ENCODE results near the gene ALOXE3.

DNA sequence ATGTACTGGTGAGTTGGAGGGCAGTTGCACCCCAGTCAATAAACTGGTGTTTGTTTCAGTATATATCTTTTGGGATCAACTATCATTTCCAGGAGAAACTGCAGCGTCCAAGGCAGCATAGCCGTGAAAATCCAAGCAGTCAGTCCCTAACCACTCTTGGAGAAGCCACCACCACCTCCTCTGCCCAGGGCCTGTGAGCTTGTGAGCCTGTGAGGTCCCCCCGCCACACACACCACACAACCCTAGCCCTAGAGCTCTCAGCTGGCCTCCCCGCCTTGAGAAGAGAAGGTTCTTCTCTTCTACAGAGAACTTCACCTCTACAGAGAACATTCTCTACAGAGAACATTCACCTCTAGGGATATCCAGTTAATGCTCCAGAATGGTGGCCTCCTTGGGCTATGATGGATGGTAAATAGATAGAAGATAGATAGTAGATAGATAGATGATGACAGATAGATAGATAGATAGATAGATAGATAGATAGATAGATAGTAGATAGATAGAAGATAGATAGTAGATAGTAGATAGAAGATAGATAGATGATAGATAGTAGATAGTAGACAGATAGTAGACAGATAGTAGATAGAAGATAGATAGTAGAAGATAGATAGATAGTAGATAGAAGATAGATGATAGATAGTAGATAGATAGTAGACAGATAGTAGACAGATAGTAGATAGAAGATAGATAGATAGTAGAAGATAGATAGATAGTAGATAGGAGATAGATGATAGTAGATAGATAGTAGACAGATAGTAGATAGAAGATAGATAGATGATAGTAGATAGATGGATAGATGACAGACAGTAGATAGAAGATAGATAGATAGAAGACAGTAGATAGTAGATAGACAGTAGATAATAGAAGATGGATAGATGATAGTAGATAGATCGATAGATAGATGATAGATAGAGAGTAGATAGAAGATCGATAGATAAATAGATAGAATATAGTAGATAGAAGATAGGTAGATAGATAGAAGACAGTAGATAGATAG, 65.8 kb downstream of the ALOXE3 start:
- TF ChIP-seq POLR2A (IDR thresholded peaks at IDR 0.05) (no peak), EP300 (IDR thresholded peaks at IDR 0.05) (no peak)
- TF ChIP-seq, protein P1, sequence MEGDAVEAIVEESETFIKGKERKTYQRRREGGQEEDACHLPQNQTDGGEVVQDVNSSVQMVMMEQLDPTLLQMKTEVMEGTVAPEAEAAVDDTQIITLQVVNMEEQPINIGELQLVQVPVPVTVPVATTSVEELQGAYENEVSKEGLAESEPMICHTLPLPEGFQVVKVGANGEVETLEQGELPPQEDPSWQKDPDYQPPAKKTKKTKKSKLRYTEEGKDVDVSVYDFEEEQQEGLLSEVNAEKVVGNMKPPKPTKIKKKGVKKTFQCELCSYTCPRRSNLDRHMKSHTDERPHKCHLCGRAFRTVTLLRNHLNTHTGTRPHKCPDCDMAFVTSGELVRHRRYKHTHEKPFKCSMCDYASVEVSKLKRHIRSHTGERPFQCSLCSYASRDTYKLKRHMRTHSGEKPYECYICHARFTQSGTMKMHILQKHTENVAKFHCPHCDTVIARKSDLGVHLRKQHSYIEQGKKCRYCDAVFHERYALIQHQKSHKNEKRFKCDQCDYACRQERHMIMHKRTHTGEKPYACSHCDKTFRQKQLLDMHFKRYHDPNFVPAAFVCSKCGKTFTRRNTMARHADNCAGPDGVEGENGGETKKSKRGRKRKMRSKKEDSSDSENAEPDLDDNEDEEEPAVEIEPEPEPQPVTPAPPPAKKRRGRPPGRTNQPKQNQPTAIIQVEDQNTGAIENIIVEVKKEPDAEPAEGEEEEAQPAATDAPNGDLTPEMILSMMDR (IDR thresholded peaks at IDR 0.05): no peak

Data from upper lobe of left lung (tissue), 4 donors.